SK-N-SH (cell line): ENCODE results near the gene PDIA3. TPM values are rescaled to one million over a fixed set of nuclear protein-coding genes. Genes with fewer than 3 reads are reported as not detected.

Experiments used
- CTCF ChIA-PET: fragments of 300-600, 350-600 bp; formaldehyde crosslinking; extraction: SDS; loops from one replicate; lab custom pipeline; 2021; lab: Yijun Ruan, JAX
- POLR2A ChIA-PET: fragments of 350-600 bp; sonication (Branson Sonifier 250); formaldehyde crosslinking; extraction: SDS; loops from one replicate; lab custom pipeline; 2020; ENCODE audit warnings: antibody characterized with exemption, inconsistent platforms; lab: Yijun Ruan, JAX
- DNase-seq: peaks from one replicate; pipeline ENCODE4 v3.0.0; 2012
- H2AFZ ChIP-seq: fragments of 200-600 bp; sonication (generic); 2 replicates; pipeline ENCODE4 v1.8.1; 2016; ENCODE audit warnings: antibody characterized with exemption, mild to moderate bottlenecking, low read depth
- H3F3A ChIP-seq: fragments of 200-600 bp; sonication (generic); replicated peaks from 2 replicates; pipeline ENCODE3; 2016; ENCODE audit warnings: antibody characterized with exemption, mild to moderate bottlenecking; ENCODE audit not compliant: insufficient read depth
- H3K27ac ChIP-seq, 2 experiments: fragments of 200-500 bp in 1 of 2; fragments of 200-600 bp in 1 of 2; sonication (Bioruptor generic) in 1 of 2; sonication (generic), shearing (Covaris generic) in 1 of 2; 2 replicates each; pipeline versions ENCODE4 v1.5.1 to v1.6.1; 2014 to 2016; ENCODE audit warnings: low read depth in 2 of 2, inconsistent platforms in 1 of 2, low read length in 1 of 2, mild to moderate bottlenecking in 1 of 2, mixed read lengths in 1 of 2
- H3K27me3 ChIP-seq: fragments of 200-600 bp; sonication (generic), shearing (Covaris generic); 2 replicates; pipeline ENCODE4 v1.6.1; 2016; ENCODE audit warnings: mixed run types; ENCODE audit not compliant: insufficient read depth
- H3K36me3 ChIP-seq, 2 experiments: fragments of 200-500 bp in 1 of 2; fragments of 200-600 bp in 1 of 2; sonication (Bioruptor generic) in 1 of 2; sonication (generic) in 1 of 2; replicated peaks in 1 of 2; 2 replicates each; pipeline versions ENCODE3 to v1.5.1; 2014 to 2016; ENCODE audit warnings: low read length in 1 of 2, mild to moderate bottlenecking in 1 of 2; ENCODE audit not compliant: insufficient read depth in 2 of 2, control insufficient read depth in 1 of 2
- H3K4me1 ChIP-seq, 2 experiments: fragments of 200-500 bp in 1 of 2; fragments of 200-600 bp in 1 of 2; sonication (Bioruptor generic) in 1 of 2; sonication (generic), shearing (Covaris generic) in 1 of 2; 2 replicates each; pipeline versions ENCODE4 v1.5.1 to v1.6.1; 2014 to 2016; ENCODE audit warnings: low read depth in 1 of 2, low read length in 1 of 2, mixed run types in 1 of 2; ENCODE audit not compliant: insufficient read depth in 2 of 2, control insufficient read depth in 1 of 2
- H3K4me2 ChIP-seq: fragments of 200-600 bp; sonication (generic), shearing (Covaris generic); 2 replicates; pipeline ENCODE4 v1.6.1; 2017; ENCODE audit warnings: mixed run types
- H3K4me3 ChIP-seq, 2 experiments: fragments of 200-500 bp in 1 of 2; fragments of 200-600 bp in 1 of 2; sonication (Bioruptor generic) in 1 of 2; sonication (generic), shearing (Covaris generic) in 1 of 2; 2 replicates each; pipeline versions ENCODE4 v1.5.1 to v1.8.1; 2014 to 2016; ENCODE audit warnings: low read depth in 2 of 2, inconsistent platforms in 1 of 2, low read length in 1 of 2, mild to moderate bottlenecking in 1 of 2, mixed read lengths in 1 of 2, moderate library complexity in 1 of 2
- H3K79me2 ChIP-seq: fragments of 200-600 bp; sonication (generic); 2 replicates; pipeline ENCODE4 v1.8.1; 2017; ENCODE audit warnings: mild to moderate bottlenecking; ENCODE audit not compliant: insufficient read depth
- H3K9ac ChIP-seq: fragments of 200-600 bp; sonication (generic); 2 replicates; pipeline ENCODE4 v1.6.1; 2017; ENCODE audit warnings: mixed run types
- H3K9me2 ChIP-seq: fragments of 200-600 bp; sonication (generic); 2 replicates; pipeline ENCODE4 v1.6.1; 2017; ENCODE audit warnings: mixed run types
- H3K9me3 ChIP-seq: fragments of 200-600 bp; sonication (generic); 2 replicates; pipeline ENCODE4 v1.6.1; 2017; ENCODE audit warnings: mixed run types, mild to moderate bottlenecking, moderate library complexity
- H4K20me1 ChIP-seq: fragments of 200-600 bp; sonication (generic); 2 replicates; pipeline ENCODE4 v1.6.1; 2017; ENCODE audit warnings: mild to moderate bottlenecking, mixed run types; ENCODE audit not compliant: insufficient read depth
- CHD2 ChIP-seq: fragments of 150-350 bp; IDR thresholded peaks from 2 replicates; pipeline ENCODE4 v1.6.1; 2018; ENCODE audit warnings: low read length; ENCODE audit not compliant: partially characterized antibody
- FOXJ3 ChIP-seq: sonication (generic); formaldehyde crosslinking; IDR thresholded peaks from 2 replicates; pipeline ENCODE4 v1.5.1; 2020; ENCODE audit warnings: mild to moderate bottlenecking, missing genetic modification reagents
- FOXM1 ChIP-seq: IDR thresholded peaks from 2 replicates; pipeline ENCODE4 v1.4.0; 2012; ENCODE audit warnings: low read depth, mild to moderate bottlenecking
- GABPA ChIP-seq: IDR thresholded peaks from 2 replicates; pipeline ENCODE4 v1.4.0; 2012; ENCODE audit warnings: low read depth, mild to moderate bottlenecking
- GATA2 ChIP-seq: sonication (generic); formaldehyde crosslinking; IDR thresholded peaks from 2 replicates; pipeline ENCODE4 v1.5.0; 2020; ENCODE audit warnings: mild to moderate bottlenecking, missing genetic modification reagents
- JUND ChIP-seq: IDR thresholded peaks from 2 replicates; pipeline ENCODE4 v1.4.0; 2012
- MEF2A ChIP-seq: IDR thresholded peaks from 2 replicates; pipeline ENCODE4 v1.4.0; 2012; ENCODE audit warnings: low read depth, borderline replicate concordance
- MXI1 ChIP-seq: IDR thresholded peaks from 2 replicates; pipeline ENCODE4 v1.6.1; 2012; ENCODE audit warnings: mild to moderate bottlenecking, low read depth, low read length, improper control_type of control experiment
- NRF1 ChIP-seq: IDR thresholded peaks from 2 replicates; pipeline ENCODE4 v1.6.1; 2012; ENCODE audit warnings: low read depth, mild to moderate bottlenecking, low read length
- RAD21 ChIP-seq: IDR thresholded peaks from 2 replicates; pipeline ENCODE4 v1.6.1; 2012; ENCODE audit warnings: mild to moderate bottlenecking, low read length
- RCOR1 ChIP-seq: fragments of 150-350 bp; IDR thresholded peaks from 2 replicates; pipeline ENCODE4 v1.6.1; 2017; ENCODE audit warnings: antibody characterized with exemption, low read length
- REST ChIP-seq: IDR thresholded peaks from 2 replicates; pipeline ENCODE4 v1.6.1; 2012; ENCODE audit warnings: mild to moderate bottlenecking, low read depth, low read length, moderate library complexity
- RXRA ChIP-seq: IDR thresholded peaks from 2 replicates; pipeline ENCODE4 v1.4.0; 2012; ENCODE audit warnings: low read depth, mild to moderate bottlenecking, borderline replicate concordance
- TAF1 ChIP-seq: IDR thresholded peaks from 2 replicates; pipeline ENCODE4 v1.6.1; 2012; ENCODE audit warnings: low read depth, mild to moderate bottlenecking, low read length, moderate library complexity, borderline replicate concordance
- TCF12 ChIP-seq: IDR thresholded peaks from 2 replicates; pipeline ENCODE4 v1.4.0; 2012
- TEAD4 ChIP-seq: IDR thresholded peaks from 2 replicates; pipeline ENCODE4 v1.4.0; 2012; ENCODE audit warnings: mild to moderate bottlenecking, borderline replicate concordance; ENCODE audit not compliant: insufficient read depth
- USF1 ChIP-seq: IDR thresholded peaks from 2 replicates; pipeline ENCODE4 v1.4.0; 2012; ENCODE audit warnings: low read depth, borderline replicate concordance
- ZBTB33 ChIP-seq: IDR thresholded peaks from 2 replicates; pipeline ENCODE4 v1.4.0; 2012; ENCODE audit warnings: low read depth, borderline replicate concordance
- WGBS: methylation state at CpG from one replicate; pipeline ENCODE4 v1.1.6; 2017; ENCODE audit warnings: low lambda C conversion rate; 5-methylcytosine and 5-hydroxymethylcytosine counted together
- polyA plus RNA-seq, 3 experiments: library from polyadenylated mRNA; depleted of rRNA; stranded (reverse); fragments of >200 nt; gene quantifications; 2 replicates each; pipeline ENCODE4 v1.2.3, GENCODE V29; 2012
- TF ChIP-seq, protein P1 (sequence below): fragments of 150-350 bp; IDR thresholded peaks from 2 replicates; pipeline ENCODE4 v1.6.1; 2016; ENCODE audit warnings: mild to moderate bottlenecking, low read depth, low read length
- TF ChIP-seq, protein P2 (sequence below): fragments of 150-350 bp; IDR thresholded peaks from 2 replicates; pipeline ENCODE4 v1.6.1; 2017; ENCODE audit warnings: antibody characterized with exemption, low read length, low read depth, borderline replicate concordance
- TF ChIP-seq, protein P3 (sequence below): fragments of 200-600 bp; sonication (generic); IDR thresholded peaks from 2 replicates; pipeline ENCODE4 v1.6.1; 2017; ENCODE audit warnings: antibody characterized with exemption, mild to moderate bottlenecking, moderate library complexity

PDIA3 gene
- polyA plus RNA-seq, 1 of the 3 experiments (the other 2 are of a cell fraction), result 177 TPM

DNA sequence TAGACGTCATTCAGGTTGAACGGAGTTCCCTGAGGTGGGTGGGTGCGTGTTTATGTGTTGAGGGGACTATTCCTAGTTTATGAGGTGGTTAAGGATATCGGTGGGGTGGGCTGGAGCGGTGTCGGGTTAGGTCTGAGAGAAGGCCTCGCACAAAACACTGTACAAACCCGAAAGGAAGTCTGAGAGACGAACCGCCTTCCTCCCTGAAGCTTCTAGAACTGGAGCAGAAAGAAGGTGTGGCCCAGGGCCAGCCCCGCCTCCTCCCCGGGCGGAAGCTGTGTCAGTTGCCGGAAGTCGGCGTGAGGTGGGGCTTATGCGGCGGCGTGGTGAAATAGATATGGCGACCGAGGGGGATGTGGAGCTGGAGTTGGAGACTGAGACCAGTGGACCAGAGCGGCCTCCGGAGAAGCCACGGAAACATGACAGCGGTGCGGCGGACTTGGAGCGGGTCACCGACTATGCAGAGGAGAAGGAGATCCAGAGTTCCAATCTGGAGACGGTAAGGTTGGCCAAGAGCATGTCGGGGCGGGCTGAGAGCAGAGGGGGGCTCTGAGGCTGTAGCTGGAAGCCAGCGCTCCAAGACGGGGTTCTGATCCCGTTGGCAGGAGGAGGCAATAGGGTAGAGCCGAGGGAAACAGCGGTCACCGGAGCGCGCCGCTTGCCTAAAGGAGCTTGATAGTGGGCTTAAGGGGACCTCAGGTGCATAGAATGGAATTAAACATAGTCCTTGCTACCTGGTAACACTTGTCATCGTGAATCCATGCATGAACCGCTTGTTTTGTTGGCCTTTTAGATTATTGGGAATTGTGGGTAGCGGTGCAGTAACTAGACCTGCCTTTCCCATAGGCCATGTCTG, 54.3 kb downstream of the PDIA3 start, which contains the start of gene HYPK:
TSS of gene HYPK (plus strand) at position 314 of the 856 bp plus-strand sequence. CDS start at position 338, 24 bp downstream.
- Histone ChIP-seq H3K27me3 (no peaks in the 10 kb centered on the region), H3K4me1 (peaks cover 0 to 13% of the 10 kb centered on the region in 2 experiments), H4K20me1 (peaks cover 10% of the 10 kb centered on the region; the same call in 1 of the 2 replicates), H3K9me2 (no peaks in the 10 kb centered on the region), H3K4me2 (peak within 1 kb of the TSS; percentile 96), H3K4me3 (peak within 1 kb of the TSS; percentile 90 to 94), H3K79me2 (peaks cover 32% of the 10 kb centered on the region), H3K9me3 (no peaks in the 10 kb centered on the region), H3K36me3 (peaks cover 44 to 50% of the 10 kb centered on the region in 2 experiments), H3K27ac (peak within 1 kb of the TSS; percentile 71 to 92), H2AFZ (peak within 1 kb of the TSS; percentile 83), H3K9ac (peak within 1 kb of the TSS; percentile 84), H3F3A (peaks cover 44% of the 10 kb centered on the region)
- WGBS, result 13% methylated on average over 44 of the region's 44 CpGs
- DNase-seq, result peak; percentile 91
- CTCF ChIA-PET, result interaction anchor here (0.6 to 1.1 kb wide), 2 partner anchors 9 to 31 kb away, joined by 3 to 4 read pairs; no protein-coding TSS in a partner anchor
- POLR2A ChIA-PET, result interaction anchor here (0.5 to 2.2 kb wide), 6 partner anchors 9 to 54 kb away, joined by 3 to 14 read pairs (median 4); partner anchors contain the start of genes MFAP1 and PDIA3
- TF ChIP-seq REST (no peak), JUND (no peak; the same call in 1 of the 2 replicates), NRF1 (no peak; the same call in 1 of the 2 replicates), TAF1 (peak; percentile 85; the same call in 1 of the 2 replicates), GABPA (peak; percentile 87), ZBTB33 (no peak), CHD2 (no peak), MXI1 (peak; percentile 94), TEAD4 (no peak), FOXJ3 (CRISPR knock-in tag) (no peak), RAD21 (no peak), RCOR1 (no peak), FOXM1 (no peak), RXRA (no peak), TCF12 (no peak), USF1 (no peak), MEF2A (no peak), GATA2 (CRISPR knock-in tag) (no peak)
- TF ChIP-seq, protein P1, sequence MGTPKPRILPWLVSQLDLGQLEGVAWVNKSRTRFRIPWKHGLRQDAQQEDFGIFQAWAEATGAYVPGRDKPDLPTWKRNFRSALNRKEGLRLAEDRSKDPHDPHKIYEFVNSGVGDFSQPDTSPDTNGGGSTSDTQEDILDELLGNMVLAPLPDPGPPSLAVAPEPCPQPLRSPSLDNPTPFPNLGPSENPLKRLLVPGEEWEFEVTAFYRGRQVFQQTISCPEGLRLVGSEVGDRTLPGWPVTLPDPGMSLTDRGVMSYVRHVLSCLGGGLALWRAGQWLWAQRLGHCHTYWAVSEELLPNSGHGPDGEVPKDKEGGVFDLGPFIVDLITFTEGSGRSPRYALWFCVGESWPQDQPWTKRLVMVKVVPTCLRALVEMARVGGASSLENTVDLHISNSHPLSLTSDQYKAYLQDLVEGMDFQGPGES, result no peak
- TF ChIP-seq, protein P2, sequence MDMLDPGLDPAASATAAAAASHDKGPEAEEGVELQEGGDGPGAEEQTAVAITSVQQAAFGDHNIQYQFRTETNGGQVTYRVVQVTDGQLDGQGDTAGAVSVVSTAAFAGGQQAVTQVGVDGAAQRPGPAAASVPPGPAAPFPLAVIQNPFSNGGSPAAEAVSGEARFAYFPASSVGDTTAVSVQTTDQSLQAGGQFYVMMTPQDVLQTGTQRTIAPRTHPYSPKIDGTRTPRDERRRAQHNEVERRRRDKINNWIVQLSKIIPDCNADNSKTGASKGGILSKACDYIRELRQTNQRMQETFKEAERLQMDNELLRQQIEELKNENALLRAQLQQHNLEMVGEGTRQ, result no peak
- TF ChIP-seq, protein P3, sequence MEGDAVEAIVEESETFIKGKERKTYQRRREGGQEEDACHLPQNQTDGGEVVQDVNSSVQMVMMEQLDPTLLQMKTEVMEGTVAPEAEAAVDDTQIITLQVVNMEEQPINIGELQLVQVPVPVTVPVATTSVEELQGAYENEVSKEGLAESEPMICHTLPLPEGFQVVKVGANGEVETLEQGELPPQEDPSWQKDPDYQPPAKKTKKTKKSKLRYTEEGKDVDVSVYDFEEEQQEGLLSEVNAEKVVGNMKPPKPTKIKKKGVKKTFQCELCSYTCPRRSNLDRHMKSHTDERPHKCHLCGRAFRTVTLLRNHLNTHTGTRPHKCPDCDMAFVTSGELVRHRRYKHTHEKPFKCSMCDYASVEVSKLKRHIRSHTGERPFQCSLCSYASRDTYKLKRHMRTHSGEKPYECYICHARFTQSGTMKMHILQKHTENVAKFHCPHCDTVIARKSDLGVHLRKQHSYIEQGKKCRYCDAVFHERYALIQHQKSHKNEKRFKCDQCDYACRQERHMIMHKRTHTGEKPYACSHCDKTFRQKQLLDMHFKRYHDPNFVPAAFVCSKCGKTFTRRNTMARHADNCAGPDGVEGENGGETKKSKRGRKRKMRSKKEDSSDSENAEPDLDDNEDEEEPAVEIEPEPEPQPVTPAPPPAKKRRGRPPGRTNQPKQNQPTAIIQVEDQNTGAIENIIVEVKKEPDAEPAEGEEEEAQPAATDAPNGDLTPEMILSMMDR, result no peak
